ENCODE results near the gene NUDT14. TPM values are rescaled to one million over a fixed set of nuclear protein-coding genes. Genes with fewer than 3 reads are reported as not detected.

The NUDT14 gene
- total and polyA plus RNA-seq, 2 of the 8 experiments (the other 6 are each of a cell fraction or from before 2014, with no cell fraction given): 25.5 to 33.3 TPM

- H4K5ac ChIP-seq (ENCODE audit: insufficient read length, low read depth, low read length): no peak overlapping the region
- H2BK120ac ChIP-seq (replicated peaks; ENCODE audit: low read depth, low read length): no peak overlapping the region
- H3K27ac ChIP-seq (ENCODE audit: low read depth, low read length): no peak overlapping the region
- H4K8ac ChIP-seq (ENCODE audit: extremely low read depth, insufficient read depth, low read length): 0 out of 2 replicates have a peak overlapping the region, but pooled peaks have one; percentile 5
- H2BK20ac ChIP-seq (ENCODE audit: low read length): no peak overlapping the region
- peaks cover 2% of the 10 kb centered on the region; the same call in 1 of the 2 replicates for H3K79me1 ChIP-seq (ENCODE audit: low read depth, low read length)
- H2BK15ac ChIP-seq (ENCODE audit: low read length): no peak overlapping the region
- no peak overlapping the region for H2AK5ac ChIP-seq (ENCODE audit: low read depth, low read length)
- no peak overlapping the region for H3K23ac ChIP-seq (ENCODE audit: insufficient read length)
- no peak overlapping the region for H4K91ac ChIP-seq (replicated peaks; ENCODE audit: insufficient read length, low read length)
- no peaks in the 10 kb centered on the region for H3K36me3 ChIP-seq (ENCODE audit: control insufficient read depth in 2 of 4, insufficient read depth in 4 of 4, low read length in 3 of 4)
- no peaks in the 10 kb centered on the region for H3K9me3 ChIP-seq (ENCODE audit: insufficient read depth in 2 of 2, low read depth in 1 of 2, low read length in 1 of 2)
- H3K9ac ChIP-seq (replicated peaks in 1 of 4; ENCODE audit: extremely low read depth in 1 of 4, low read depth in 3 of 4, low read length in 3 of 4): no peak overlapping the region
- no peak overlapping the region for H2BK5ac ChIP-seq (ENCODE audit: low read depth, low read length)
- H3K27me3 ChIP-seq (replicated peaks in 1 of 4; ENCODE audit: control insufficient read depth in 3 of 4, extremely low read depth in 1 of 4, insufficient read depth in 3 of 4, low read length in 3 of 4): peaks cover 9 to 26% (median 18%) of the 10 kb centered on the region in 4 experiments
- DNase-seq (ENCODE audit: low read depth in 1 of 2, low spot score in 2 of 2) (peak in 1 of 2 experiments; percentile 88), FAIRE-seq (no peak)
- H3K4me1 ChIP-seq (replicated peaks in 1 of 4; ENCODE audit: control insufficient read depth in 3 of 4, insufficient read depth in 4 of 4, low read length in 3 of 4): peaks cover 0 to 6% (median 3%) of the 10 kb centered on the region in 4 experiments; a peak in 6 of 7 replicates
- H3K4me3 ChIP-seq (ENCODE audit: extremely low read depth in 1 of 4, insufficient read depth in 2 of 4, low read depth in 3 of 4, low read length in 4 of 4): peak overlapping the region; percentile 21 to 56 (median 26); a peak in 6 of 8 replicates
- peaks cover 7 to 20% of the 10 kb centered on the region in 2 experiments for H4K20me1 ChIP-seq (replicated peaks in 1 of 2; ENCODE audit: control insufficient read depth in 1 of 2, insufficient read depth in 2 of 2, low read length in 2 of 2)
- no peak overlapping the region for H2BK12ac ChIP-seq (ENCODE audit: low read depth, low read length)
- H3K23me2 ChIP-seq (ENCODE audit: low read depth, low read length): peaks cover 4% of the 10 kb centered on the region; the same call in 1 of the 2 replicates
- H3K4me2 ChIP-seq (ENCODE audit: insufficient read depth in 1 of 2, low read depth in 2 of 2, low read length in 2 of 2): peak overlapping the region; percentile 41 to 75
- H3K18ac ChIP-seq (ENCODE audit: extremely low read depth, low read length): no peak overlapping the region; the same call in 1 of the 2 replicates
- no peak overlapping the region for H3K4ac ChIP-seq (replicated peaks; ENCODE audit: insufficient read length, low read depth, low read length)
- no peak overlapping the region for H3K56ac ChIP-seq (replicated peaks; ENCODE audit: insufficient read length, low read depth, low read length)
- CTCF ChIA-PET (ENCODE audit: partially characterized antibody): interaction anchor here (0.6 to 4.7 kb wide), 17 partner anchors 10 to 183 kb away, joined by 3 to 27 read pairs (median 4); partner anchors contain the start of genes CDCA4 and PACS2
- no peaks in the 10 kb centered on the region for H3K79me2 ChIP-seq (ENCODE audit: control insufficient read depth in 1 of 2, insufficient read depth in 2 of 2, low read length in 2 of 2)
- no peak overlapping the region for H2AFZ ChIP-seq (ENCODE audit: low read length)
- WGBS, 2 experiments (ENCODE audit: extremely low coverage in 1 of 2, insufficient coverage in 1 of 2, insufficient read length in 1 of 2, insufficient replicate concordance in 2 of 2, low coverage in 1 of 2, low lambda C conversion rate in 2 of 2, missing lambda C conversion rate in 1 of 2): 23% methylated on average over 16 of the region's 54 CpGs; no CpG with 5 or more reads in 1 of the 2 experiments
- POLR2A ChIA-PET (ENCODE audit: partially characterized antibody): interaction anchor here (1.2 to 1.9 kb wide), 3 partner anchors 9 to 31 kb away, joined by 3 to 6 read pairs (median 4); no protein-coding TSS in a partner anchor
- no peak overlapping the region for H3K14ac ChIP-seq (ENCODE audit: insufficient read length)
- no peak for TF ChIP-seq JUN (IDR thresholded peaks at IDR 0.05; ENCODE audit: low read depth, low read length)
- peak; percentile 88 for TF ChIP-seq MAX (IDR thresholded peaks at IDR 0.05)
- peak in 1 of 2 experiments; percentile 19; a peak in 1 of 3 replicates for TF ChIP-seq EP300 (IDR thresholded peaks at IDR 0.05; ENCODE audit: borderline replicate concordance in 1 of 2, low read depth in 2 of 2, low read length in 2 of 2)
- TF ChIP-seq TCF12 (IDR thresholded peaks at IDR 0.05; ENCODE audit: low read depth, low read length): no peak
- no peak for TF ChIP-seq KDM1A (IDR thresholded peaks at IDR 0.05; ENCODE audit: borderline replicate concordance, low read length)
- no peak for TF ChIP-seq SIX5 (IDR thresholded peaks at IDR 0.05; ENCODE audit: low read depth, low read length)
- no peak for TF ChIP-seq BCL11A (IDR thresholded peaks at IDR 0.05; ENCODE audit: low read depth in 2 of 2, low read length in 2 of 2)
- TF ChIP-seq TBP (IDR thresholded peaks at IDR 0.05; ENCODE audit: low read depth, low read length): no peak
- TF ChIP-seq EGR1 (IDR thresholded peaks at IDR 0.05; ENCODE audit: borderline replicate concordance, low read depth, low read length): no peak
- no peak for TF ChIP-seq SRF (IDR thresholded peaks at IDR 0.05; ENCODE audit: low read depth, low read length)
- peak; percentile 93 for TF ChIP-seq E2F6 (IDR thresholded peaks at IDR 0.05)
- TF ChIP-seq SAP30 (IDR thresholded peaks at IDR 0.05; ENCODE audit: insufficient read depth, insufficient replicate concordance, low read length): no peak
Measured at GRCh38 chr14:105168979-105169507, 12.1 kb downstream of the NUDT14 start.
